ENCODE data around the gene IL21.
"Not testable (repeated sequence)": the region's sequence is repeated elsewhere in the genome, so short reads cannot be mapped to it uniquely, and the experiment has no call there.

Gene IL21

GRCh38 chr4:122583906-122584305, 37.0 kb downstream of the IL21 start:
- in situ Hi-C loops (cut with HindIII; ENCODE audit: low sequenced_read_pairs), result no loop called here

- in situ Hi-C loops (cut with HindIII; ENCODE audit: low sequenced_read_pairs), result no loop called here
Observed at GRCh38 chr4:122577808-122578781, 42.8 kb downstream of the IL21 start.

GRCh38 chr4:122577189-122577553, 43.7 kb downstream of the IL21 start:
- in situ Hi-C loops (cut with HindIII; ENCODE audit: low sequenced_read_pairs), result no loop called here

- in situ Hi-C loops (cut with HindIII; ENCODE audit: low sequenced_read_pairs), result no loop called here
Observed at GRCh38 chr4:122576261-122577188, 44.3 kb downstream of the IL21 start.

GRCh38 chr4:122574347-122574746, 46.5 kb downstream of the IL21 start:
- in situ Hi-C loops (cut with HindIII; ENCODE audit: low sequenced_read_pairs), result not testable (repeated sequence)

- in situ Hi-C loops (cut with HindIII; ENCODE audit: low sequenced_read_pairs), result no loop called here
Observed at GRCh38 chr4:122562449-122562848, 58.4 kb downstream of the IL21 start.

All from DLD1 (cell line).